ENCODE data around the gene ABO. TPM values are rescaled to one million over a fixed set of nuclear protein-coding genes. Genes with fewer than 3 reads are reported as not detected.
"Not testable (repeated sequence)": the region's sequence is repeated elsewhere in the genome, so short reads cannot be mapped to it uniquely, and the experiment has no call there.

ABO gene
- total and polyA plus RNA-seq, 9 donors: 16.0 to 27.7 (median 21.1) TPM

GRCh38 chr9:133269537-133270362 is 5.3 kb downstream of the ABO start:
- H3K9me3 ChIP-seq: no peaks in the 10 kb centered on the region
- H3K36me3 ChIP-seq: no peaks in the 10 kb centered on the region
- H3K27me3 ChIP-seq: no peaks in the 10 kb centered on the region
- intact Hi-C loops (cut with DNase I): loop anchor here in 1 of 4 donors (5.0 to 10.0 kb wide), 2 partner anchors 32 to 85 kb away; no protein-coding TSS in a partner anchor
- TF ChIP-seq POLR2A (IDR thresholded peaks at IDR 0.05) (no peak), EP300 (IDR thresholded peaks at IDR 0.05) (no peak), CTCF (IDR thresholded peaks at IDR 0.05) (no peak)
- 13 to 29% (median 18%) methylated on average over 9 of the region's 9 CpGs for WGBS, 3 donors
- H3K4me3 ChIP-seq: no peak overlapping the region
- DNase-seq: peak in 2 of 5 donors; percentile 44 to 46
- peak overlapping the region; percentile 2 to 85 for H3K27ac ChIP-seq
- H3K4me1 ChIP-seq (ENCODE audit: insufficient read depth): peaks cover 15% of the 10 kb centered on the region

GRCh38 chr9:133269136-133269535 is 5.9 kb downstream of the ABO start:
- H3K4me3 ChIP-seq; H3K36me3 ChIP-seq; H3K9me3 ChIP-seq; H3K27me3 ChIP-seq; DNase-seq; intact Hi-C loops (cut with DNase I): not testable (repeated sequence)
- peaks cover 16% of the 10 kb centered on the region for H3K4me1 ChIP-seq (ENCODE audit: insufficient read depth)
- peak overlapping the region; percentile 32 to 85 for H3K27ac ChIP-seq
- 4 to 29% (median 11%) methylated on average over 2 of the region's 2 CpGs for WGBS, 3 donors

GRCh38 chr9:133268335-133269056 is 6.5 kb downstream of the ABO start:
- 18 to 48% (median 38%) methylated on average over 9 of the region's 9 CpGs for WGBS, 3 donors
- peak overlapping the region; percentile 32 to 85 for H3K27ac ChIP-seq
- no peaks in the 10 kb centered on the region for H3K27me3 ChIP-seq
- H3K4me3 ChIP-seq: no peak overlapping the region
- H3K4me1 ChIP-seq (ENCODE audit: insufficient read depth): peaks cover 19% of the 10 kb centered on the region
- intact Hi-C loops (cut with DNase I): no loop called here
- no peak for DNase-seq
- H3K9me3 ChIP-seq: no peaks in the 10 kb centered on the region
- H3K36me3 ChIP-seq: no peaks in the 10 kb centered on the region
- TF ChIP-seq CTCF (IDR thresholded peaks at IDR 0.05): no peak

GRCh38 chr9:133264235-133264764 is 10.7 kb downstream of the ABO start:
- no peaks in the 10 kb centered on the region for H3K27me3 ChIP-seq
- intact Hi-C loops (cut with DNase I): no loop called here
- H3K27ac ChIP-seq: no peak overlapping the region
- WGBS, 3 donors: 96 to 98% (median 96%) methylated on average over 8 of the region's 8 CpGs
- no peaks in the 10 kb centered on the region for H3K36me3 ChIP-seq
- DNase-seq: no peak
- TF ChIP-seq EP300 (IDR thresholded peaks at IDR 0.05): no peak
- no peak for TF ChIP-seq CTCF (IDR thresholded peaks at IDR 0.05)
- TF ChIP-seq POLR2A (IDR thresholded peaks at IDR 0.05): no peak
- no peaks in the 10 kb centered on the region for H3K9me3 ChIP-seq
- peaks cover 13% of the 10 kb centered on the region for H3K4me1 ChIP-seq (ENCODE audit: insufficient read depth)
- H3K4me3 ChIP-seq: no peak overlapping the region

All from ovary (tissue), 9 donors.